SK-N-SH (cell line): Measurements from ENCODE around the gene PPIF. TPM values are rescaled to one million over a fixed set of nuclear protein-coding genes. Genes with fewer than 3 reads are reported as not detected.
A peak's percentile ranks its signal among the peaks of the same experiment; 100 is the strongest.

Experiments
- CTCF ChIA-PET: fragments of 300-600, 350-600 bp; formaldehyde crosslinking; extraction: SDS; loops from one replicate; lab custom pipeline; 2021; lab: Yijun Ruan, JAX
- POLR2A ChIA-PET: fragments of 350-600 bp; sonication (Branson Sonifier 250); formaldehyde crosslinking; extraction: SDS; loops from one replicate; lab custom pipeline; 2020; ENCODE audit warnings: antibody characterized with exemption, inconsistent platforms; lab: Yijun Ruan, JAX
- DNase-seq: peaks from one replicate; pipeline ENCODE4 v3.0.0; 2012
- H2AFZ ChIP-seq: fragments of 200-600 bp; sonication (generic); 2 replicates; pipeline ENCODE4 v1.8.1; 2016; ENCODE audit warnings: antibody characterized with exemption, mild to moderate bottlenecking, low read depth
- H3F3A ChIP-seq: fragments of 200-600 bp; sonication (generic); replicated peaks from 2 replicates; pipeline ENCODE3; 2016; ENCODE audit warnings: antibody characterized with exemption, mild to moderate bottlenecking; ENCODE audit not compliant: insufficient read depth
- H3K27ac ChIP-seq, 2 experiments: fragments of 200-500 bp in 1 of 2; fragments of 200-600 bp in 1 of 2; sonication (Bioruptor generic) in 1 of 2; sonication (generic), shearing (Covaris generic) in 1 of 2; 2 replicates each; pipeline versions ENCODE4 v1.5.1 to v1.6.1; 2014 to 2016; ENCODE audit warnings: low read depth in 2 of 2, inconsistent platforms in 1 of 2, low read length in 1 of 2, mild to moderate bottlenecking in 1 of 2, mixed read lengths in 1 of 2
- H3K27me3 ChIP-seq: fragments of 200-600 bp; sonication (generic), shearing (Covaris generic); 2 replicates; pipeline ENCODE4 v1.6.1; 2016; ENCODE audit warnings: mixed run types; ENCODE audit not compliant: insufficient read depth
- H3K36me3 ChIP-seq, 2 experiments: fragments of 200-500 bp in 1 of 2; fragments of 200-600 bp in 1 of 2; sonication (Bioruptor generic) in 1 of 2; sonication (generic) in 1 of 2; replicated peaks in 1 of 2; 2 replicates each; pipeline versions ENCODE3 to v1.5.1; 2014 to 2016; ENCODE audit warnings: low read length in 1 of 2, mild to moderate bottlenecking in 1 of 2; ENCODE audit not compliant: insufficient read depth in 2 of 2, control insufficient read depth in 1 of 2
- H3K4me1 ChIP-seq, 2 experiments: fragments of 200-500 bp in 1 of 2; fragments of 200-600 bp in 1 of 2; sonication (Bioruptor generic) in 1 of 2; sonication (generic), shearing (Covaris generic) in 1 of 2; 2 replicates each; pipeline versions ENCODE4 v1.5.1 to v1.6.1; 2014 to 2016; ENCODE audit warnings: low read depth in 1 of 2, low read length in 1 of 2, mixed run types in 1 of 2; ENCODE audit not compliant: insufficient read depth in 2 of 2, control insufficient read depth in 1 of 2
- H3K4me2 ChIP-seq: fragments of 200-600 bp; sonication (generic), shearing (Covaris generic); 2 replicates; pipeline ENCODE4 v1.6.1; 2017; ENCODE audit warnings: mixed run types
- H3K4me3 ChIP-seq, 2 experiments: fragments of 200-500 bp in 1 of 2; fragments of 200-600 bp in 1 of 2; sonication (Bioruptor generic) in 1 of 2; sonication (generic), shearing (Covaris generic) in 1 of 2; 2 replicates each; pipeline versions ENCODE4 v1.5.1 to v1.8.1; 2014 to 2016; ENCODE audit warnings: low read depth in 2 of 2, inconsistent platforms in 1 of 2, low read length in 1 of 2, mild to moderate bottlenecking in 1 of 2, mixed read lengths in 1 of 2, moderate library complexity in 1 of 2
- H3K79me2 ChIP-seq: fragments of 200-600 bp; sonication (generic); 2 replicates; pipeline ENCODE4 v1.8.1; 2017; ENCODE audit warnings: mild to moderate bottlenecking; ENCODE audit not compliant: insufficient read depth
- H3K9ac ChIP-seq: fragments of 200-600 bp; sonication (generic); 2 replicates; pipeline ENCODE4 v1.6.1; 2017; ENCODE audit warnings: mixed run types
- H3K9me2 ChIP-seq: fragments of 200-600 bp; sonication (generic); 2 replicates; pipeline ENCODE4 v1.6.1; 2017; ENCODE audit warnings: mixed run types
- H3K9me3 ChIP-seq: fragments of 200-600 bp; sonication (generic); 2 replicates; pipeline ENCODE4 v1.6.1; 2017; ENCODE audit warnings: mixed run types, mild to moderate bottlenecking, moderate library complexity
- H4K20me1 ChIP-seq: fragments of 200-600 bp; sonication (generic); 2 replicates; pipeline ENCODE4 v1.6.1; 2017; ENCODE audit warnings: mild to moderate bottlenecking, mixed run types; ENCODE audit not compliant: insufficient read depth
- CHD2 ChIP-seq: fragments of 150-350 bp; IDR thresholded peaks from 2 replicates; pipeline ENCODE4 v1.6.1; 2018; ENCODE audit warnings: low read length; ENCODE audit not compliant: partially characterized antibody
- EZH2phosphoT487 ChIP-seq: fragments of 200-600 bp; sonication (generic); IDR thresholded peaks from 2 replicates; pipeline ENCODE4 v1.6.1; 2017; ENCODE audit warnings: low read depth, mixed run types, mild to moderate bottlenecking, antibody characterized with exemption, moderate library complexity, borderline replicate concordance
- GABPA ChIP-seq: IDR thresholded peaks from 2 replicates; pipeline ENCODE4 v1.4.0; 2012; ENCODE audit warnings: low read depth, mild to moderate bottlenecking
- JUND ChIP-seq: IDR thresholded peaks from 2 replicates; pipeline ENCODE4 v1.4.0; 2012
- MEF2A ChIP-seq: IDR thresholded peaks from 2 replicates; pipeline ENCODE4 v1.4.0; 2012; ENCODE audit warnings: low read depth, borderline replicate concordance
- NFIC ChIP-seq: IDR thresholded peaks from 2 replicates; pipeline ENCODE4 v1.4.0; 2012; ENCODE audit warnings: borderline replicate concordance
- NRF1 ChIP-seq: IDR thresholded peaks from 2 replicates; pipeline ENCODE4 v1.6.1; 2012; ENCODE audit warnings: low read depth, mild to moderate bottlenecking, low read length
- RAD21 ChIP-seq: IDR thresholded peaks from 2 replicates; pipeline ENCODE4 v1.6.1; 2012; ENCODE audit warnings: mild to moderate bottlenecking, low read length
- RCOR1 ChIP-seq: fragments of 150-350 bp; IDR thresholded peaks from 2 replicates; pipeline ENCODE4 v1.6.1; 2017; ENCODE audit warnings: antibody characterized with exemption, low read length
- SIN3A ChIP-seq: IDR thresholded peaks from 2 replicates; pipeline ENCODE4 v1.6.1; 2012; ENCODE audit warnings: low read depth, mild to moderate bottlenecking, low read length, moderate library complexity, borderline replicate concordance
- TAF1 ChIP-seq: IDR thresholded peaks from 2 replicates; pipeline ENCODE4 v1.6.1; 2012; ENCODE audit warnings: low read depth, mild to moderate bottlenecking, low read length, moderate library complexity, borderline replicate concordance
- YY1 ChIP-seq: IDR thresholded peaks from 2 replicates; pipeline ENCODE4 v1.4.0; 2012; ENCODE audit warnings: low read depth, mild to moderate bottlenecking
- WGBS: methylation state at CpG from one replicate; pipeline ENCODE4 v1.1.6; 2017; ENCODE audit warnings: low lambda C conversion rate; 5-methylcytosine and 5-hydroxymethylcytosine counted together
- polyA plus RNA-seq, 3 experiments: library from polyadenylated mRNA; depleted of rRNA; stranded (reverse); fragments of >200 nt; gene quantifications; 2 replicates each; pipeline ENCODE4 v1.2.3, GENCODE V29; 2012
- TF ChIP-seq, protein P1 (sequence below): IDR thresholded peaks from 2 replicates; pipeline ENCODE4; 2012
- TF ChIP-seq, protein P2 (sequence below): fragments of 150-350 bp; IDR thresholded peaks from 2 replicates; pipeline ENCODE4 v1.6.1; 2017; ENCODE audit warnings: antibody characterized with exemption, low read length, low read depth, borderline replicate concordance
- TF ChIP-seq, protein P3 (sequence below): IDR thresholded peaks from 2 replicates; pipeline ENCODE4 v1.6.1; 2012; ENCODE audit warnings: mild to moderate bottlenecking, low read depth, low read length, moderate library complexity
- TF ChIP-seq, protein P4 (sequence below): IDR thresholded peaks from 2 replicates; pipeline ENCODE4 v1.4.0; 2012; ENCODE audit warnings: low read depth, borderline replicate concordance
- TF ChIP-seq, protein P5 (sequence below): fragments of 200-600 bp; sonication (generic); IDR thresholded peaks from 2 replicates; pipeline ENCODE4 v1.6.1; 2017; ENCODE audit warnings: antibody characterized with exemption, mild to moderate bottlenecking, moderate library complexity

Gene PPIF
- polyA plus RNA-seq, 1 of the 3 experiments (the other 2 are of a cell fraction), result 85.9 TPM

DNA sequence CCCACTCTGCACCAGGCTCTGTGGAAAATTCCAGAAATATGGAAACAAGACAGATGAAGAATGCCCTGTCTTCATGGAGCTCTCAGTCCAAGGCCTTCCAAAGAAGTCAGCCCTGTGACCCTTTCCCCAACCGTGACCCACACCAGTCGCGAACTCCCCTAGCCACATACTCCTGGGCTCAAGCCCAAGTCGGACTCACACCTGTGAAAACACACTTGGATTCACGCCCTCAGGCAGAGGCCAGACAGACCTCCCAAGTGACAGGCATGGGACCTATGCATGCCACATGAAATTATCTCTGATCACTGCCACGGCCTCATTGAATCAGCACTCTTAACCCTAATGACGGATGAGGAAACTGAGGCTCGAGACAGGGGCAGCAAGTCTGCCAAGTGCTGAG is 55.7 kb downstream of the PPIF start:
- Histone ChIP-seq H3K4me1 (peaks cover 32 to 97% of the 10 kb centered on the region in 2 experiments), H3K4me3 (no peak overlapping the region), H3K4me2 (no peak overlapping the region), H3K9me2 (no peaks in the 10 kb centered on the region), H3K79me2 (0 out of 2 replicates have a peak, but pooled peaks cover 3% of the 10 kb centered on the region), H3K9ac (no peak overlapping the region), H3F3A (peaks cover 22% of the 10 kb centered on the region), H4K20me1 (peaks cover 10% of the 10 kb centered on the region; the same call in 1 of the 2 replicates), H3K9me3 (no peaks in the 10 kb centered on the region), H3K27me3 (no peaks in the 10 kb centered on the region), H2AFZ (no peak overlapping the region), H3K27ac (peak overlapping the region in 1 of 2 experiments; percentile 1; a peak in 1 of 4 replicates), H3K36me3 (no peaks in the 10 kb centered on the region)
- no peak for DNase-seq
- no peak for TF ChIP-seq RAD21
- TF ChIP-seq MEF2A, result no peak
- no peak for TF ChIP-seq NRF1
- no peak for TF ChIP-seq EZH2phosphoT487
- TF ChIP-seq, protein P1, sequence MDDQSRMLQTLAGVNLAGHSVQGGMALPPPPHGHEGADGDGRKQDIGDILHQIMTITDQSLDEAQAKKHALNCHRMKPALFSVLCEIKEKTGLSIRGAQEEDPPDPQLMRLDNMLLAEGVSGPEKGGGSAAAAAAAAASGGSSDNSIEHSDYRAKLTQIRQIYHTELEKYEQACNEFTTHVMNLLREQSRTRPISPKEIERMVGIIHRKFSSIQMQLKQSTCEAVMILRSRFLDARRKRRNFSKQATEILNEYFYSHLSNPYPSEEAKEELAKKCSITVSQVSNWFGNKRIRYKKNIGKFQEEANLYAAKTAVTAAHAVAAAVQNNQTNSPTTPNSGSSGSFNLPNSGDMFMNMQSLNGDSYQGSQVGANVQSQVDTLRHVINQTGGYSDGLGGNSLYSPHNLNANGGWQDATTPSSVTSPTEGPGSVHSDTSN, result no peak
- no peak for TF ChIP-seq JUND
- TF ChIP-seq, protein P2, sequence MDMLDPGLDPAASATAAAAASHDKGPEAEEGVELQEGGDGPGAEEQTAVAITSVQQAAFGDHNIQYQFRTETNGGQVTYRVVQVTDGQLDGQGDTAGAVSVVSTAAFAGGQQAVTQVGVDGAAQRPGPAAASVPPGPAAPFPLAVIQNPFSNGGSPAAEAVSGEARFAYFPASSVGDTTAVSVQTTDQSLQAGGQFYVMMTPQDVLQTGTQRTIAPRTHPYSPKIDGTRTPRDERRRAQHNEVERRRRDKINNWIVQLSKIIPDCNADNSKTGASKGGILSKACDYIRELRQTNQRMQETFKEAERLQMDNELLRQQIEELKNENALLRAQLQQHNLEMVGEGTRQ, result no peak
- no peak for TF ChIP-seq YY1
- no peak for TF ChIP-seq RCOR1
- TF ChIP-seq, protein P3, sequence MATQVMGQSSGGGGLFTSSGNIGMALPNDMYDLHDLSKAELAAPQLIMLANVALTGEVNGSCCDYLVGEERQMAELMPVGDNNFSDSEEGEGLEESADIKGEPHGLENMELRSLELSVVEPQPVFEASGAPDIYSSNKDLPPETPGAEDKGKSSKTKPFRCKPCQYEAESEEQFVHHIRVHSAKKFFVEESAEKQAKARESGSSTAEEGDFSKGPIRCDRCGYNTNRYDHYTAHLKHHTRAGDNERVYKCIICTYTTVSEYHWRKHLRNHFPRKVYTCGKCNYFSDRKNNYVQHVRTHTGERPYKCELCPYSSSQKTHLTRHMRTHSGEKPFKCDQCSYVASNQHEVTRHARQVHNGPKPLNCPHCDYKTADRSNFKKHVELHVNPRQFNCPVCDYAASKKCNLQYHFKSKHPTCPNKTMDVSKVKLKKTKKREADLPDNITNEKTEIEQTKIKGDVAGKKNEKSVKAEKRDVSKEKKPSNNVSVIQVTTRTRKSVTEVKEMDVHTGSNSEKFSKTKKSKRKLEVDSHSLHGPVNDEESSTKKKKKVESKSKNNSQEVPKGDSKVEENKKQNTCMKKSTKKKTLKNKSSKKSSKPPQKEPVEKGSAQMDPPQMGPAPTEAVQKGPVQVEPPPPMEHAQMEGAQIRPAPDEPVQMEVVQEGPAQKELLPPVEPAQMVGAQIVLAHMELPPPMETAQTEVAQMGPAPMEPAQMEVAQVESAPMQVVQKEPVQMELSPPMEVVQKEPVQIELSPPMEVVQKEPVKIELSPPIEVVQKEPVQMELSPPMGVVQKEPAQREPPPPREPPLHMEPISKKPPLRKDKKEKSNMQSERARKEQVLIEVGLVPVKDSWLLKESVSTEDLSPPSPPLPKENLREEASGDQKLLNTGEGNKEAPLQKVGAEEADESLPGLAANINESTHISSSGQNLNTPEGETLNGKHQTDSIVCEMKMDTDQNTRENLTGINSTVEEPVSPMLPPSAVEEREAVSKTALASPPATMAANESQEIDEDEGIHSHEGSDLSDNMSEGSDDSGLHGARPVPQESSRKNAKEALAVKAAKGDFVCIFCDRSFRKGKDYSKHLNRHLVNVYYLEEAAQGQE, result no peak
- TF ChIP-seq GABPA, result no peak
- no peak for TF ChIP-seq SIN3A
- TF ChIP-seq, protein P4, sequence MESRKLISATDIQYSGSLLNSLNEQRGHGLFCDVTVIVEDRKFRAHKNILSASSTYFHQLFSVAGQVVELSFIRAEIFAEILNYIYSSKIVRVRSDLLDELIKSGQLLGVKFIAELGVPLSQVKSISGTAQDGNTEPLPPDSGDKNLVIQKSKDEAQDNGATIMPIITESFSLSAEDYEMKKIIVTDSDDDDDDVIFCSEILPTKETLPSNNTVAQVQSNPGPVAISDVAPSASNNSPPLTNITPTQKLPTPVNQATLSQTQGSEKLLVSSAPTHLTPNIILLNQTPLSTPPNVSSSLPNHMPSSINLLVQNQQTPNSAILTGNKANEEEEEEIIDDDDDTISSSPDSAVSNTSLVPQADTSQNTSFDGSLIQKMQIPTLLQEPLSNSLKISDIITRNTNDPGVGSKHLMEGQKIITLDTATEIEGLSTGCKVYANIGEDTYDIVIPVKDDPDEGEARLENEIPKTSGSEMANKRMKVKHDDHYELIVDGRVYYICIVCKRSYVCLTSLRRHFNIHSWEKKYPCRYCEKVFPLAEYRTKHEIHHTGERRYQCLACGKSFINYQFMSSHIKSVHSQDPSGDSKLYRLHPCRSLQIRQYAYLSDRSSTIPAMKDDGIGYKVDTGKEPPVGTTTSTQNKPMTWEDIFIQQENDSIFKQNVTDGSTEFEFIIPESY, result no peak
- no peak for TF ChIP-seq NFIC
- TF ChIP-seq, protein P5, sequence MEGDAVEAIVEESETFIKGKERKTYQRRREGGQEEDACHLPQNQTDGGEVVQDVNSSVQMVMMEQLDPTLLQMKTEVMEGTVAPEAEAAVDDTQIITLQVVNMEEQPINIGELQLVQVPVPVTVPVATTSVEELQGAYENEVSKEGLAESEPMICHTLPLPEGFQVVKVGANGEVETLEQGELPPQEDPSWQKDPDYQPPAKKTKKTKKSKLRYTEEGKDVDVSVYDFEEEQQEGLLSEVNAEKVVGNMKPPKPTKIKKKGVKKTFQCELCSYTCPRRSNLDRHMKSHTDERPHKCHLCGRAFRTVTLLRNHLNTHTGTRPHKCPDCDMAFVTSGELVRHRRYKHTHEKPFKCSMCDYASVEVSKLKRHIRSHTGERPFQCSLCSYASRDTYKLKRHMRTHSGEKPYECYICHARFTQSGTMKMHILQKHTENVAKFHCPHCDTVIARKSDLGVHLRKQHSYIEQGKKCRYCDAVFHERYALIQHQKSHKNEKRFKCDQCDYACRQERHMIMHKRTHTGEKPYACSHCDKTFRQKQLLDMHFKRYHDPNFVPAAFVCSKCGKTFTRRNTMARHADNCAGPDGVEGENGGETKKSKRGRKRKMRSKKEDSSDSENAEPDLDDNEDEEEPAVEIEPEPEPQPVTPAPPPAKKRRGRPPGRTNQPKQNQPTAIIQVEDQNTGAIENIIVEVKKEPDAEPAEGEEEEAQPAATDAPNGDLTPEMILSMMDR, result no peak
- TF ChIP-seq TAF1, result no peak
- no peak for TF ChIP-seq CHD2
- ChIA-PET POLR2A (no interaction called here), CTCF (interaction anchor here (2.8 to 5.3 kb wide), 2 partner anchors 20 to 65 kb away, joined by 12 to 29 read pairs; no protein-coding TSS in a partner anchor)
- WGBS, result 79% methylated on average over 7 of the region's 8 CpGs
